SKM-1 treated with dmso at 0.1 percent for 144 hours (cell line): ENCODE results near the gene VTI1A.

Experiments
- DNase-seq: peaks from one replicate; lab custom pipeline; 2025; ENCODE audit not compliant: unreplicated experiment; lab: John Stamatoyannopoulos, UW

VTI1A gene

GRCh38 chr10:112746329-112746728 lies 299.3 kb downstream of the VTI1A start:
- DNase-seq, result no peak

- no peak for DNase-seq
Measured at GRCh38 chr10:112750427-112751167, 303.6 kb downstream of the VTI1A start.

- DNase-seq, result no peak
Measured at GRCh38 chr10:112751651-112752050, 304.6 kb downstream of the VTI1A start.

- DNase-seq, result no peak
Measured at GRCh38 chr10:112752288-112752687, 305.3 kb downstream of the VTI1A start.

- DNase-seq, result no peak
Measured at GRCh38 chr10:112753961-112754411, 307.0 kb downstream of the VTI1A start.

- no peak for DNase-seq
Measured at GRCh38 chr10:112755446-112756234, 308.6 kb downstream of the VTI1A start.

- no peak for DNase-seq
Measured at GRCh38 chr10:112756235-112756527, 309.2 kb downstream of the VTI1A start.

GRCh38 chr10:112758961-112759360 lies 311.9 kb downstream of the VTI1A start:
- no peak for DNase-seq

GRCh38 chr10:112759496-112759895 lies 312.5 kb downstream of the VTI1A start:
- DNase-seq, result no peak

- DNase-seq, result no peak
Measured at GRCh38 chr10:112761256-112761655, 314.2 kb downstream of the VTI1A start.

GRCh38 chr10:112763916-112764520 lies 317.0 kb downstream of the VTI1A start:
- no peak for DNase-seq

GRCh38 chr10:112765717-112766235 lies 318.8 kb downstream of the VTI1A start:
- DNase-seq, result no peak

GRCh38 chr10:112766636-112767035 lies 319.6 kb downstream of the VTI1A start:
- DNase-seq, result no peak

- DNase-seq, result no peak
Measured at GRCh38 chr10:112767156-112767555, 320.1 kb downstream of the VTI1A start.

GRCh38 chr10:112768121-112768520 lies 321.1 kb downstream of the VTI1A start:
- no peak for DNase-seq

- DNase-seq, result no peak
Measured at GRCh38 chr10:112769081-112769480, 322.1 kb downstream of the VTI1A start.

- DNase-seq, result no peak
Measured at GRCh38 chr10:112769611-112770370, 322.8 kb downstream of the VTI1A start.

- DNase-seq, result no peak
Measured at GRCh38 chr10:112771733-112772132, 324.7 kb downstream of the VTI1A start.

- no peak for DNase-seq
Measured at GRCh38 chr10:112773783-112774182, 326.8 kb downstream of the VTI1A start.

GRCh38 chr10:112774210-112774609 lies 327.2 kb downstream of the VTI1A start:
- DNase-seq, result no peak

- DNase-seq, result no peak
Measured at GRCh38 chr10:112774798-112775197, 327.8 kb downstream of the VTI1A start.
